SK-N-MC (cell line): Measurements from ENCODE around the gene CHSY1.

ENCODE experiments used
- DNase-seq: peaks from one replicate; pipeline ENCODE4 v3.0.0-alpha.2; 2011; ENCODE audit warnings: low read depth, low spot score
- H3K27ac ChIP-seq: fragments of 200-600 bp; sonication (generic); 2 replicates; pipeline ENCODE4 v1.5.1; 2016; ENCODE audit warnings: mixed run types
- H3K36me3 ChIP-seq: fragments of 200-600 bp; sonication (generic); 2 replicates; pipeline ENCODE4 v1.6.1; 2017; ENCODE audit warnings: antibody characterized with exemption, low read length, mixed read lengths; ENCODE audit not compliant: insufficient read depth
- H3K4me3 ChIP-seq: fragments of 200-600 bp; sonication (generic); 2 replicates; pipeline ENCODE4 v1.5.1; 2016
- H3K9ac ChIP-seq: fragments of 200-600 bp; sonication (generic); 2 replicates; pipeline ENCODE4 v1.8.0; 2017; ENCODE audit warnings: mixed run types, mixed read lengths; ENCODE audit not compliant: insufficient read length
- H3K9me3 ChIP-seq: fragments of 200-600 bp; sonication (generic); 2 replicates; pipeline ENCODE4 v1.6.1; 2017; ENCODE audit warnings: low read depth, mild to moderate bottlenecking, antibody characterized with exemption, low read length, moderate library complexity, mixed read lengths
- EZH2 ChIP-seq: fragments of 200-600 bp; sonication (generic); IDR thresholded peaks from one replicate; pipeline ENCODE4 v1.6.1; 2017; ENCODE audit warnings: antibody characterized with exemption
- FOXP2 ChIP-seq: optimal IDR thresholded peaks from 2 replicates; pipeline ENCODE3; 2011; ENCODE audit warnings: mild to moderate bottlenecking, moderate library complexity; ENCODE audit not compliant: insufficient read depth; ENCODE audit errors: extremely low read length, control extremely low read depth
- POLR2AphosphoS5 ChIP-seq: IDR thresholded peaks from 2 replicates; pipeline ENCODE4 v1.6.1; 2012; ENCODE audit warnings: mild to moderate bottlenecking, low read depth, low read length, borderline replicate concordance

The CHSY1 gene

DNA sequence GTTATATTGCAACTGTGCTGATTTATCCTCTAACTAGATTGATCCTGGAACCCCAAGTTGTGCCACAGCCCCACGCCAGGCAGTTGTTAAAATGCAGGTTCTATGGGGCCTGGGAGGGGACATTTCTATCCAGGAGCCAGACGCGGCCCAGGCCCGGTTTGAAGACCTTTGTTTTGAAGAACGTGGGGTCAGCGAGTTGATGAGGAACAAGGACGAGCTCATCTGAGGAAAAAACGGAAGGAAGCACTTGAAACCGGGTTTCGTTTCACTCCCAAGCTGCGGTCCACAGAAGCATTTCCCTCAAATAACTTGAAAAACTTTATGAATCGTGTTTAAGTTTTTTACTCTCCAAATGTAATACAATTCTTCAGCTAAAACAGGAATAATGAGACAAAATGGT lies 76.4 kb downstream of the CHSY1 start:
- Histone ChIP-seq H3K27ac (no peak overlapping the region), H3K36me3 (peaks cover 14% of the 10 kb centered on the region), H3K9me3 (no peaks in the 10 kb centered on the region), H3K9ac (no peak overlapping the region), H3K4me3 (no peak overlapping the region)
- DNase-seq, result no peak
- TF ChIP-seq POLR2AphosphoS5 (no peak), FOXP2 (no peak), EZH2 (no peak)

DNA sequence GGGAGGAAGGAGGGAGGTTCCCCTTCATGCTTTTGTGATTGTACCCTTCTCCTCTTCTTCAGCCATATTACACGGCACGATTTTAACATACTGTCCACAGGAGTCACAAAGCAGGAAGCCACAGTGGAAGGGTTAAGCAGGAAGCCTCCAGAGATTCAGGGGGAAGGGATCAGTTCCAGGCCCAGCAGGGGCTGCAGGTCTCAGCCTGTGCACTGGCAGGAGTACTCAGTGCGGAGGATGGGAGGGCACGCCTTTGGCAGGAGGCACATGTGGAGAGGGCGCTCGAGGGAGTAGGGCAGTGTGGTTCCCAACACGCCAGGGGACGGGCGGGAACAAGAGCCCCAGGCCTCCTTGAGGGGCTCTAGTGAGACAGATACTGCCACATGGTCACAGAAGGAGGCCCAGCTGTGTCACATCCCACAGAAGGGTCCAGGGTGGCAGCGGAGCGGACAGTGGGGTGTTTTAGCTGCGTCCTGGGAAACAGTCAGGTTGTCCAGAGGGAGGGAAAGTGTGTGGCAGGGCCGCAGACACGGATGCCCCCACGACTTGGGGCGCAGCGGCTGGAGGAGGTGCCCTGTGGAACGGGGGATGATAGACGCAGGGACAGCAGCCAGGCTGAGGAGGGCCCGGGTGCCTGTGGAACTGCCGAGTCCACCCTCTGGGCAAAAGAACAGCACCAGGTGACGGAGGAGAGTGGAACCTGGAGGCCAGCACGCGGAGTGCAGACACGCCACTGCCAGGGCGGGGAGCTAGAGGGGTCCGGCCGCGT lies 77.5 kb downstream of the CHSY1 start:
- peaks cover 14% of the 10 kb centered on the region for H3K36me3 ChIP-seq
- H3K9me3 ChIP-seq, result no peaks in the 10 kb centered on the region
- no peak overlapping the region for H3K4me3 ChIP-seq
- no peak overlapping the region for H3K9ac ChIP-seq
- H3K27ac ChIP-seq, result no peak overlapping the region
- TF ChIP-seq FOXP2, result no peak
- no peak for TF ChIP-seq POLR2AphosphoS5
- no peak for DNase-seq

DNA sequence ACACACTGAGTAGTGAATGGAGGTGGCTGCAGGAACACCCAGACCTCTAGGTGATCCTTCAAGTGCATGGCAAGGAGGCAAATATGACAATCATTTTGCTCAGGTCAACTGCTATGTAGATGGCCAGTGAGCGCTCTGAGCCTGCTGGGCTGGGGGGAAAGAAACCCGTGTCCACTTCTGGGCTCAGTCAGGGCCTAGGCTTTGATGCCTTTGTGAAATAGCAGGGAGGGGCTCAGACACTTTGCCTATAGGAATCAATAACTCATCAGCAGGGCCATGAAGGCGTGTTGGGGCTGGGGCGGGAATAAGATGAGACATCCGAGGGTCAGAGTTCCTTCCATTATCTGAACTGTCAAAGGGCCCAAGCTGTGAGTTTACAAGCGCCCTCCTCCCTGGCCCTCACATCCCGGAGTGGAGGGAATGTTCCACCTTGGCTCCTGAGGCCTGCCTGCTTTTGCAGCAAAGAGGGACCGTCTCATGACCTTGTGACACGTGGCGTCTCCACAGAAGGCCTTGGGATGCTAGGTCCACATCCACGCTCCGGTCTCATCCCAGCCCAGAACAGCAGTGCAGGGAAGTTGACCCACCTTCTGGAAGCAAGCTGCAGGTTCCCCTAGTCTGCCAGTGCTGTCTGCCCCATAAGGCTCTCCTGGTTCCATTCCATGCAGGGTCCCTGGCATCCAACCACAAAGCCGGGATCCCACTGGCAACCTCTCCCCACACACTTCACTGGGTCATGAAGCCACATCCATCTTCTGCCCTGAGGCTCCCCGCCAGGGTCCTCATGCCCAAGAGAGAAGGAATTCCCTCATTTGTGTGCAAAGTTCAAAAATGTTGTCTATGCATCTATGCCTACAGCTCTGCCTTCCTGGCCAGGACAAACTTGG lies 78.4 kb downstream of the CHSY1 start:
- no peak for DNase-seq
- TF ChIP-seq FOXP2, result no peak
- no peak for TF ChIP-seq POLR2AphosphoS5
- no peak for TF ChIP-seq EZH2
- H3K9ac ChIP-seq, result no peak overlapping the region
- H3K36me3 ChIP-seq, result peaks cover 12% of the 10 kb centered on the region
- H3K4me3 ChIP-seq, result peak overlapping the region; percentile 60
- H3K27ac ChIP-seq, result peak overlapping the region; percentile 76
- H3K9me3 ChIP-seq, result no peaks in the 10 kb centered on the region

DNA sequence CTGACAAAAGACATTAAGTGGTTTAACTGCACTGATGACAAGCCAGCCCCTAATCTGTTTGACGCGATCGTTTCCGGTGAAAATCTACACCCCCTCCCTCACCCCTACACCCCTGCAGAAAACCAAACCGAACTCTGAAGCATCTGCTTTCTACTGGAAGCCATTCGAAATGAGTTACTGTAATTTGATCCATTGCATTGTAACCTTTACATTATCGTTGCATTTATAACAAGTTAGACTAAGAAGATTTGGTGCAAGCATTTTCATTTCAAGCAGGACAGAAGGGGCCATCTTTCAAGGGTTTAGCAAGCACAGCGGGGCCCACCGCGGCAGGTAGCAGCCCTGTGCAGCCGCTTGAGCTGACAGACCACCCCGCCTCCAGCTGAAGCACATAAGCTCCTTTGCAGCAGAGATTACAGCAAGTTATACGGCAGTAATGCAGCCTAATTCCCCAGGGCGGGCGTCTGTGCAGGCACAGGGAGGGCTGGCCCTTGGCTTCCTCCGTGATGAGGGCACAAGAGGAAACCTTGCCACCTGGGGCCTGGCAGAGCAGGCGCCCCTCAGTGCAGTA lies 79.3 kb downstream of the CHSY1 start:
- Histone ChIP-seq H3K9me3 (no peaks in the 10 kb centered on the region), H3K4me3 (peak overlapping the region; percentile 60), H3K27ac (peak overlapping the region; percentile 76), H3K9ac (no peak overlapping the region), H3K36me3 (peaks cover 3% of the 10 kb centered on the region)
- no peak for DNase-seq
- TF ChIP-seq POLR2AphosphoS5 (no peak), EZH2 (no peak), FOXP2 (no peak)

DNA sequence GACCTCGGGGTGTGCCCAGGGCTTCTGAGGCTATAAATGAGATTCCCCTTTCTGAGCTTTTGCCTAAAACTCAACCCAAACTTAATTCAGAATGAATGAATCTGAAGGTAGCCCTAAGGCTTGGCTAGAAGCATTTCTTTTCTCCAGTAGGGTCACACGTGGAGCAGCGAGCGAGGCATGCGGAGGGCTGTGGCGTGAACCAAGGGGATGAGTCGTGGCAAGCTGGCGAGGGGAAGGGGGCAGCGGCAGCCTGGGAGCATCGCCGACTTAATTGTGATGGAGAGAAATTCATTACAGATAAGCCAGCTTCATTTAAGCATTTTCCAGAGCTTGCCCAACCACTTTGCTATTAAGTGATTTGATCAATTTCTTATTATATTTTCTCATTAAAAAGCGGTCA lies 79.9 kb downstream of the CHSY1 start:
- Histone ChIP-seq H3K27ac (peak overlapping the region; percentile 58; the same call in 1 of the 2 replicates), H3K4me3 (peak overlapping the region; percentile 60), H3K9me3 (no peaks in the 10 kb centered on the region), H3K36me3 (peaks cover 3% of the 10 kb centered on the region; the same call in 1 of the 2 replicates), H3K9ac (no peak overlapping the region)
- DNase-seq, result no peak
- TF ChIP-seq EZH2 (no peak), FOXP2 (no peak), POLR2AphosphoS5 (no peak)

- no peak overlapping the region for H3K9ac ChIP-seq
- TF ChIP-seq POLR2AphosphoS5 (no peak), EZH2 (no peak), FOXP2 (no peak)
- DNase-seq, result no peak
- no peaks in the 10 kb centered on the region for H3K9me3 ChIP-seq
- H3K27ac ChIP-seq, result no peak overlapping the region
- H3K36me3 ChIP-seq, result peaks cover 3% of the 10 kb centered on the region; the same call in 1 of the 2 replicates
- H3K4me3 ChIP-seq, result no peak overlapping the region
These were observed 81.1 kb downstream of the CHSY1 start for GRCh38 chr15:101170568-101171350.

DNA sequence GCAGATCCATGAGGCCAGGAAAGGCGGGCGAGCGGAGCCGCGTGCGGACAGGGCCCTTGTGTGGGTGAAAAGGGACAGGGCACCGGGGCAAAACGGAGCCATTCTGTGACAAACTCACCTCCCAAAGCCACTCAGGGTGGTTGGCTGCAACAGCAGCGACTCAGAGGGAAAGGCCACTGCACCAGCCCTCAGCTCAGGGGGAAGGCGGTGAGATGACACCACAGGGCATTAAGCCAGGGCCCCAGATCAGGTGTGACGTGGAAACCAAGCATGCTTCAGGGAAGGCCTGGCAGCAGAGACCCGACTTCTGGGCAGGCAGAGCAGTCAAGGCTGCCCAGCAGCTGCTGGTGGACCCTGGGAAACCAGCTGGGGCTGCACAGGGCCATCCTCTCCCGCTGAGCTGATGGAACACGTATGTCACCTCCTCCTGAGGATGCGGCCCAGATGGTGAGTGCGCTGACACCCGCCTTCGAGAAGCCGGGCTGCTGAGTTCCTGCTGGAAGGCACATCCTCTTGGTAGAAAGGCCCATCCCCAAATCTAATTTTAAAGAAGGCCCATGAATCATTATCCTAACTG lies 82.3 kb downstream of the CHSY1 start:
- Histone ChIP-seq H3K4me3 (no peak overlapping the region), H3K36me3 (no peaks in the 10 kb centered on the region), H3K27ac (no peak overlapping the region), H3K9me3 (no peaks in the 10 kb centered on the region), H3K9ac (no peak overlapping the region)
- DNase-seq, result no peak
- TF ChIP-seq EZH2 (no peak), POLR2AphosphoS5 (no peak), FOXP2 (no peak)

GRCh38 chr15:101168898-101169494 lies 82.9 kb downstream of the CHSY1 start:
- no peak overlapping the region for H3K4me3 ChIP-seq
- H3K27ac ChIP-seq, result no peak overlapping the region
- no peak overlapping the region for H3K9ac ChIP-seq
- no peak for TF ChIP-seq FOXP2
- TF ChIP-seq EZH2, result no peak
- TF ChIP-seq POLR2AphosphoS5, result no peak
- no peak for DNase-seq
- no peaks in the 10 kb centered on the region for H3K36me3 ChIP-seq
- no peaks in the 10 kb centered on the region for H3K9me3 ChIP-seq
